Tibial nerve (tissue), 4 donors: ENCODE results near the gene PDZD4. TPM values are rescaled to one million over a fixed set of nuclear protein-coding genes. Genes with fewer than 3 reads are reported as not detected.

Experiments
- DNase-seq, 2 donors: peaks; one replicate each; pipeline ENCODE4 v3.0.0-alpha.2; 2019; ENCODE audit warnings: low spot score in 2 of 2
- H3K27ac ChIP-seq, 4 donors: fragments of 200-600 bp; sonication (generic) in 3 of 4; one replicate each; pipeline ENCODE4 v1.5.1; 2017 to 2019; ENCODE audit warnings: mild to moderate bottlenecking in 1 of 4
- H3K27me3 ChIP-seq, 2 donors: fragments of 200-600 bp; sonication (generic) in 1 of 2; one replicate each; pipeline versions ENCODE4 v1.5.1 to v1.6.0; 2017 to 2019
- H3K36me3 ChIP-seq, 3 donors: fragments of 200-600 bp; sonication (generic); one replicate each; pipeline ENCODE4 v1.5.1; 2018 to 2019
- H3K4me1 ChIP-seq, 4 donors: fragments of 200-600 bp; sonication (generic) in 3 of 4; one replicate each; pipeline ENCODE4 v1.5.1; 2017 to 2019
- H3K4me3 ChIP-seq, 4 donors: fragments of 200-600 bp; sonication (generic) in 3 of 4; one replicate each; pipeline ENCODE4 v1.5.1; 2017 to 2019; ENCODE audit warnings: mild to moderate bottlenecking in 1 of 4, moderate library complexity in 1 of 4
- H3K9me3 ChIP-seq, 4 donors: fragments of 200-600 bp; sonication (generic) in 3 of 4; one replicate each; pipeline ENCODE4 v1.5.1; 2017 to 2019
- EP300 ChIP-seq, 2 donors: sonication (generic); formaldehyde crosslinking; IDR thresholded peaks; one replicate each; pipeline ENCODE4 v1.6.1; 2017; ENCODE audit warnings: antibody characterized with exemption in 2 of 2, mild to moderate bottlenecking in 1 of 2
- POLR2A ChIP-seq, 2 donors: fragments of 450-650 bp; IDR thresholded peaks; one replicate each; pipeline ENCODE4 v1.6.1; 2017; ENCODE audit warnings: antibody characterized with exemption in 2 of 2, mild to moderate bottlenecking in 2 of 2, moderate library complexity in 2 of 2
- WGBS, 2 donors: methylation state at CpG; one replicate each; pipeline ENCODE4 v1.1.5; 2018; 5-methylcytosine and 5-hydroxymethylcytosine counted together
- total RNA-seq, 4 donors: library from RNA; depleted of rRNA; stranded (reverse); fragments of >200 nt; gene quantifications; one replicate each; pipeline ENCODE4 v1.1.0, GENCODE V29; 2016
- TF ChIP-seq, protein P1 (sequence below), 5 experiments: fragments of 200-600 bp in 3 of 5; fragments of 450-650 bp in 2 of 5; sonication (generic) in 3 of 5; IDR thresholded peaks; one replicate each; pipeline ENCODE4 v1.5.1; 2016 to 2019; ENCODE audit warnings: antibody characterized with exemption in 5 of 5, mild to moderate bottlenecking in 3 of 5, moderate library complexity in 2 of 5

Gene PDZD4
- total RNA-seq, 4 donors from 2014 or later = 19.9 to 24.6 (median 21.2) TPM

DNA sequence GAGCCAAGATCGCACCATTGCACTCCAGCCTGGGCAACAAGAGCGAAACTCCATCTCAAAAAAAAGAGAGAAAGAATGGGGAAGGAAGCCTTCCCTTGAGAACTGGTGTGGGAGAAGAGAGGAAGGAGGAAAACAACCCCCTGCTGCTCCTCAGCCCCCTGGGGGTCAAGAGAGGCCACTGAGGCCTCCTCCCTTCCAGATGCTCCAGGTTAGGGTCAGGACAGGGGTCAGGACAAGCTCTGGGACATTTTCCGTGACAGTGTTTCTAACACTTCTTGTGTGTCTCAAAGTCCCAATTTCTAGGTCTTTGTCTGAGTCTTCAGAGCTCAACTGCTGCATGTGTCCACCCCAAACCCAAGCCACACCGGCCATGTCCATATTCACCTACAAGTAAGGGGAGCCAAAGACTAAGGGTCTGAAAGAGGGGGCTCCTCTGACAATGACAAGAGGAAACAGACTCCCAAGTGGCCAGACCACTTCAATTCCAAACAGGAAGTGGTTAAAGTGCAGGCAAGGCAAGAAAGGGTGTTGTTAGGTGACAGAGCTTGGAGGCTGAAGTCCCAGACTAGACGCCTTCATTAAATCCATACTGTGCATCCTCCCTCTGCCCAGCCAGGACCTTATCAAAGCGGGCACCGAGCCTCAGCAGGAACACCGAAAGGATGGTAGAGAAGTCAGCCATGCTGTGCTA, 47.4 kb upstream of the PDZD4 start:
- H3K4me1 ChIP-seq = peaks cover 0 to 10% (median 4%) of the 10 kb centered on the region in 4 donors
- no peak for DNase-seq
- no peaks in the 10 kb centered on the region for H3K36me3 ChIP-seq
- peaks cover 0 to 65% of the 10 kb centered on the region in 2 donors for H3K27me3 ChIP-seq
- no peaks in the 10 kb centered on the region for H3K9me3 ChIP-seq
- H3K4me3 ChIP-seq = no peak overlapping the region
- 71 to 84% methylated on average over 8 of the region's 8 CpGs for WGBS, 2 donors
- TF ChIP-seq POLR2A (IDR thresholded peaks at IDR 0.05) (no peak), EP300 (IDR thresholded peaks at IDR 0.05) (no peak)
- TF ChIP-seq, protein P1, sequence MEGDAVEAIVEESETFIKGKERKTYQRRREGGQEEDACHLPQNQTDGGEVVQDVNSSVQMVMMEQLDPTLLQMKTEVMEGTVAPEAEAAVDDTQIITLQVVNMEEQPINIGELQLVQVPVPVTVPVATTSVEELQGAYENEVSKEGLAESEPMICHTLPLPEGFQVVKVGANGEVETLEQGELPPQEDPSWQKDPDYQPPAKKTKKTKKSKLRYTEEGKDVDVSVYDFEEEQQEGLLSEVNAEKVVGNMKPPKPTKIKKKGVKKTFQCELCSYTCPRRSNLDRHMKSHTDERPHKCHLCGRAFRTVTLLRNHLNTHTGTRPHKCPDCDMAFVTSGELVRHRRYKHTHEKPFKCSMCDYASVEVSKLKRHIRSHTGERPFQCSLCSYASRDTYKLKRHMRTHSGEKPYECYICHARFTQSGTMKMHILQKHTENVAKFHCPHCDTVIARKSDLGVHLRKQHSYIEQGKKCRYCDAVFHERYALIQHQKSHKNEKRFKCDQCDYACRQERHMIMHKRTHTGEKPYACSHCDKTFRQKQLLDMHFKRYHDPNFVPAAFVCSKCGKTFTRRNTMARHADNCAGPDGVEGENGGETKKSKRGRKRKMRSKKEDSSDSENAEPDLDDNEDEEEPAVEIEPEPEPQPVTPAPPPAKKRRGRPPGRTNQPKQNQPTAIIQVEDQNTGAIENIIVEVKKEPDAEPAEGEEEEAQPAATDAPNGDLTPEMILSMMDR (IDR thresholded peaks at IDR 0.05) = no peak
- H3K27ac ChIP-seq = no peak overlapping the region

DNA sequence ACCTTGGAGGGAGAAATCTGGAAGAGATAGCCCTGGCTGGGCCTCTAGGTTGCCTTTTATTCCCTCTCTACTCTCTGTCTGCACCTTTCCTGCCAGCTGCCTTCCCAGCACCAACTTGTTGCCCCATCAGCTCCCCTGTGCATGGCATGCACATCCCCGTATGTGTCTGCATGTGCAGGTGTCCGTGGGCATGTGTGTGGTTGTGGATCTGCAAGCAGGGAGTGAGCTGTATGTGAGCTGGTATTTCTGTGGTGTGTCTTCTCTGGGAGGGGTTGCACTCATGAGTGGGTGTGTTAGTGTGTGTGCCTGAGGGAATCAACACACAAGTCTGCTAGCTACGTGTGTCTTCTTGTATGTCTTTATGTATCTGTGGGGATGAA, 45.8 kb upstream of the PDZD4 start:
- 64% methylated on average over 3 of the region's 3 CpGs; no CpG with 5 or more reads in 1 of the 2 donors for WGBS, 2 donors
- Histone ChIP-seq H3K4me3 (no peak overlapping the region), H3K27me3 (peaks cover 0 to 64% of the 10 kb centered on the region in 2 donors), H3K4me1 (peaks cover 0 to 7% (median 1%) of the 10 kb centered on the region in 4 donors), H3K36me3 (no peaks in the 10 kb centered on the region), H3K27ac (no peak overlapping the region), H3K9me3 (no peaks in the 10 kb centered on the region)
- TF ChIP-seq POLR2A (IDR thresholded peaks at IDR 0.05) (no peak), EP300 (IDR thresholded peaks at IDR 0.05) (no peak)
- TF ChIP-seq, protein P1 (IDR thresholded peaks at IDR 0.05) = no peak
- no peak for DNase-seq

DNA sequence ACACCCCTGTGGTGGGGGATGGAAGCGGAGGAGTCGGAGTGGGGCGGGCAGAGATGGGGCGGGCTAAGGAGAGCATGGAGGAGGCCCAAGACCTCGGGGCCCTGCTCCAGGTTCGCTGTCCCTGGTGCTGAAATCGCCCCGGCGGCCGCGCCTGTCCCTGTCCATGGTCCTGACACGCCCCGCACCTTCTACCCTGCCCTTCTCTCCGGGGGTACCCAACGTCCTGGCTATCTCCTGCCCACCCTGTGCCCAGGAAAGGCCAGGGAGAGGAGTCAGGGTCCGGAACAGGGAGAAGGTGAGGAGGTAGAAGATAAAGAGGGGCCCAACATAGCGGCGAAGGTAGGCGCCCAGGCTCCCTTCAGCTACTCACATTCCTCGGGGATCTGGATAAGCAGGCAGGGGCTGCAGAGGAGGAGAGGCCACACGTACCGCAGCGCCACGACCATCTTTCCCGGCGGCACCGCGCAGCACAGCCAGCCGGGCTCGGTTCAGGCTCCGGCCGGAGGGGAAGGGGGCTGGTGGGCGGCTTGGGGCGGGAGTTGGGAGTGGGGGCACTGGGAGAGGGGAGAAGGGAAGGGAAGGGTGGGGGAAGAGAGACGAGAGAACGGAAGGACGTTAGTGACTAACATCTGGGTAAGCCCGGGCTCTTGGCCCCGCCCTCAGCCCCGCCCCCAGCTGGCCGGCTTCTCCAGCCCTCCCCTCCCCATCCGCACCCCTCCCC, 45.2 kb upstream of the PDZD4 start:
- Histone ChIP-seq H3K36me3 (no peaks in the 10 kb centered on the region), H3K27ac (no peak overlapping the region), H3K4me3 (no peak overlapping the region), H3K4me1 (peaks cover 0 to 7% (median 0%) of the 10 kb centered on the region in 4 donors), H3K27me3 (peaks cover 0 to 62% of the 10 kb centered on the region in 2 donors), H3K9me3 (no peaks in the 10 kb centered on the region)
- TF ChIP-seq, protein P1 (IDR thresholded peaks at IDR 0.05) = no peak
- no peak for TF ChIP-seq POLR2A (IDR thresholded peaks at IDR 0.05)
- peak in 1 of 2 donors; percentile 11 for TF ChIP-seq EP300 (IDR thresholded peaks at IDR 0.05)
- 4 to 21% methylated on average over 35 to 39 of the region's 42 CpGs for WGBS, 2 donors
- peak; percentile 19 to 29 for DNase-seq

DNA sequence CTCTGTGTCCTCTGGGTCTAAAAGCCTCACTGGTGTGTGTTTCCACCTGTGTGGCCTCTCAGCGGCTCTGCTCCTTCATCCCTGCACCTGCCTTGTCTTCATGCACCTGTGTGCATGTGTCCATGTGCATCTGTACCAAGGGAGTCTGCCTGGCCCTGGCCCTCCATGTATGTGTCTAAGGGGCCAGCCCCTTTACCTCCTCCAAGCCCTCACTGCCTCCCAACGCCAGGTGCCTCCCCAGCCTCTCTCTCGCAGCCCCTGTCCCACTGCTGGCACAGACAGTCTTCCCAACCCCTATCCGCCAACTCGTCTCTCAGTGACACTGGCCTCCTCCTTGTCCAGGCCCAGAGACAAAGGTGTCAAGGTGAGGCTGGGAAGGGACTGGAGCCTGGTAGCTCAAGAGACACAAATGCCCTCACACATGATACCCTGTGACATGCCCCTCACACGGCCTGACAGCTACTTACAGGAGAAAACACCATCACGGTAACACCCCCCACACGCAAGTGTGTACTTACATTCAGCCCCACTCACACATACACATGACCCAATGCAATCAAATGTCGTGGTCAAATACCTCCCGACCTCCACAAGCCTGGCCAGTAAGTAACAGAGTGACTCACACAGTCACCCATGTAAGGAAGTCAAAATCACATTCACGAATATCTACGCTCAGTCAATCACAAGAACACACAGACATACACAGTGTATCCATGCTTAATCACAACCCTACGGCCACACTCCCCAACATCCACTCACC, 44.2 kb upstream of the PDZD4 start:
- TF ChIP-seq POLR2A (IDR thresholded peaks at IDR 0.05) = no peak
- TF ChIP-seq, protein P1 (IDR thresholded peaks at IDR 0.05) = no peak
- no peak for TF ChIP-seq EP300 (IDR thresholded peaks at IDR 0.05)
- Histone ChIP-seq H3K36me3 (no peaks in the 10 kb centered on the region), H3K4me3 (no peak overlapping the region), H3K27me3 (peaks cover 0 to 60% of the 10 kb centered on the region in 2 donors), H3K9me3 (no peaks in the 10 kb centered on the region), H3K27ac (no peak overlapping the region), H3K4me1 (peaks cover 0 to 7% (median 0%) of the 10 kb centered on the region in 4 donors)
- no peak for DNase-seq
- 70 to 76% methylated on average over 12 to 13 of the region's 13 CpGs for WGBS, 2 donors
